Memory B cell (primary cell): ENCODE data around the gene SEMA3G.

Source experiments
- ATAC-seq: fragments of 150-1000 bp; cut with Tn5 transposase; 2 replicates; pipeline ENCODE4 v1.10.0; 2021; ENCODE audit warnings: low read depth, mild to moderate bottlenecking, moderate library complexity
- DNase-seq, 2 donors: peaks; one replicate each; pipeline ENCODE4 v3.0.0; 2022; ENCODE audit warnings: low spot score in 2 of 2
- H3K27ac Mint-ChIP-seq: one replicate; pipeline ENCODE4 v1.8.0; 2022; ENCODE audit warnings: mild to moderate bottlenecking, moderate library complexity, mixed read lengths
- H3K27me3 Mint-ChIP-seq: one replicate; pipeline ENCODE4 v1.8.0; 2022; ENCODE audit warnings: mixed read lengths
- H3K36me3 Mint-ChIP-seq: one replicate; pipeline ENCODE4 v1.8.0; 2022; ENCODE audit warnings: mild to moderate bottlenecking, mixed read lengths
- H3K4me1 Mint-ChIP-seq: one replicate; pipeline ENCODE4 v1.8.0; 2022; ENCODE audit warnings: mixed read lengths
- H3K4me3 Mint-ChIP-seq: one replicate; pipeline ENCODE4 v1.8.0; 2022; ENCODE audit warnings: mild to moderate bottlenecking, moderate library complexity, mixed read lengths
- H3K9me3 Mint-ChIP-seq: one replicate; pipeline ENCODE4 v1.8.0; 2022; ENCODE audit warnings: mixed read lengths

Gene SEMA3G

DNA sequence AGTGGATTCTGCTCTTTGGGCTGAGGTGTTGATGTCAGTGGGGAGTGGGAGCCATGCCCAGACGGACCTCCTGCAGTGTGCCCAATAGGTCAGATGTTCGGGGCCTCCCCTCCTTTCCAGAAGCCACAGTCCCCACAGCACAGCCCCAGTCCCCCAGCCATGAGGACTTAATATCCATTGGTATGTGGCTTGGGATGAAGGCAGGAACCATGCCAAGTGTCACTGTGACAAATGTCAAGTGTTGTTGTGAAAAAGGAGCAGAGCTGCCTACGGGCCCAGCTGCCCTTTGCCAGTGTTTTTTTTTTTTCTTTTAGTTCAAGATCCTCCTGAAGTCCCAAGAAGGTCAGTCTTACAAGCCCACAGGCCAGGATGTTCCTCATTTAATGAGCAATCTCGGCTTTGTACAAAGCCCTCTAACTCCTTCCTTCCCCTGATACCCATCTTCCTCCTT lies 12.2 kb downstream of the SEMA3G start:
- Mint-ChIP-seq H3K27me3 (peaks cover 3% of the 10 kb centered on the region), H3K36me3 (no peaks in the 10 kb centered on the region), H3K4me1 (peaks cover 6% of the 10 kb centered on the region), H3K27ac (peak overlapping the region; percentile 51), H3K4me3 (no peak overlapping the region), H3K9me3 (no peaks in the 10 kb centered on the region)
- ATAC-seq (no peak), DNase-seq (no peak)

DNA sequence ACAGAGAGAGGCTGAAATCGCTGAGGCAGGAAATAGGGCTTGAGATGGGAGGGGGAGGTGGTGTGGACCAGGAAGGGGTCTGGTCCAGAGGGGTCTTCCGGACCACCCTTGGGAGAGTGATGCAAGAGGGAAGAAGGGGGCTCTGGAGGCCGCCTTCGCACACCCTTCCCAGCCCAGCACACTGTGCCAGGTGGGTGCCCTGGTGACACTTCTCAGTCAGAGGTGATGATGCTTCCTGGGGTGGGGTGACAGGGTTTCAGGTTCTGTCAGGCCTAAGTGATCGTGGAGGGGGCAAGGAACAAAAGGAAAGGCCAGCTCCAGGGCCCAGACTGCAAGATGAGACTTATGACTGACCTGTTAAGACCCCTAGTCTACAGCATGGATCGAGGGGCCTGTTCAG lies 12.7 kb downstream of the SEMA3G start:
- no peaks in the 10 kb centered on the region for H3K36me3 Mint-ChIP-seq
- no peak for DNase-seq

GRCh38 chr3:52431459-52432223 lies 13.3 kb downstream of the SEMA3G start:
- H3K27me3 Mint-ChIP-seq, result peaks cover 3% of the 10 kb centered on the region
- DNase-seq (no peak), ATAC-seq (no peak)
- H3K9me3 Mint-ChIP-seq, result no peaks in the 10 kb centered on the region
- H3K4me3 Mint-ChIP-seq, result no peak overlapping the region
- H3K27ac Mint-ChIP-seq, result no peak overlapping the region
- no peaks in the 10 kb centered on the region for H3K36me3 Mint-ChIP-seq
- peaks cover 6% of the 10 kb centered on the region for H3K4me1 Mint-ChIP-seq

More for the DNA sequence above, 12.7 kb downstream of the SEMA3G start:
- Mint-ChIP-seq H3K9me3 (no peaks in the 10 kb centered on the region), H3K27ac (no peak overlapping the region), H3K4me1 (peaks cover 6% of the 10 kb centered on the region), H3K4me3 (no peak overlapping the region), H3K27me3 (peaks cover 3% of the 10 kb centered on the region)
- no peak for ATAC-seq

GRCh38 chr3:52430416-52430810 lies 14.5 kb downstream of the SEMA3G start:
- peaks cover 6% of the 10 kb centered on the region for H3K4me1 Mint-ChIP-seq
- H3K27ac Mint-ChIP-seq, result no peak overlapping the region
- H3K36me3 Mint-ChIP-seq, result no peaks in the 10 kb centered on the region
- DNase-seq, result no peak
- H3K4me3 Mint-ChIP-seq, result no peak overlapping the region
- no peak for ATAC-seq
- no peaks in the 10 kb centered on the region for H3K9me3 Mint-ChIP-seq
- H3K27me3 Mint-ChIP-seq, result peaks cover 3% of the 10 kb centered on the region

DNA sequence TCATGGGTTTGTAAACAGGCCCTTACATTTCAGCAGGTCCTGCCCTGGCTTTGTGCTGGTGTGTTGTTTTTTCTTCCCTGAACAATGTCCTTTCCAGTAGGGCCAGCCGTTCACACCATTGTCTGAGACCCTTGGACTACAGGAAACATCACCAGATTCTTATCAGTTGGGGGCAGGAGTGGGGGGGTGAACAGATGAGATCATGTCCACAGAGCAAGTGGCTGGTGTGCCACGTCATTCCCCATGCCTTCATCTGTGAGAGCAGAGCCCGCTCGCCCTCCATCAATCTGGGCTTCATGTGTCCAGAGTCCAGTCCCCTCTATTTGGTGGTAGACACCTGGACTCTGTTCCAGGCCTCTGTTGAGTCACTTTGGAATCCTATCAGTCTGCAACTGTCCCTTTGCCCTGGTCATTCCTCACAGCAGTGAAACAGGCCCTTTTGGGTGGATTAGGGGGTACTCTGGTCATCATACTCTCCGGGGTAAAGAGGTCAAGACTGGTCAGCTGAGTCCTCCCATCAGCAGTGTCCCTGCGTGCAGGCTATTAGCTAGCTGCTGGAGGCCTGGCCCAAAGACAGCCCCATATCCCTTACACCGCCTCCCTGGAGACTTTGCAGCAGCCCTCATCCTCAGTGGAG lies 15.0 kb downstream of the SEMA3G start:
- Mint-ChIP-seq H3K4me1 (peaks cover 6% of the 10 kb centered on the region), H3K9me3 (no peaks in the 10 kb centered on the region), H3K36me3 (no peaks in the 10 kb centered on the region), H3K27ac (no peak overlapping the region), H3K27me3 (peaks cover 3% of the 10 kb centered on the region), H3K4me3 (no peak overlapping the region)
- ATAC-seq (no peak), DNase-seq (no peak)

- DNase-seq, result no peak
- Mint-ChIP-seq H3K4me3 (no peak overlapping the region), H3K27ac (no peak overlapping the region), H3K27me3 (peaks cover 3% of the 10 kb centered on the region), H3K36me3 (no peaks in the 10 kb centered on the region), H3K9me3 (no peaks in the 10 kb centered on the region), H3K4me1 (peaks cover 6% of the 10 kb centered on the region)
- ATAC-seq, result no peak
These were observed 15.9 kb downstream of the SEMA3G start for GRCh38 chr3:52429031-52429430.

GRCh38 chr3:52428151-52429005 lies 16.5 kb downstream of the SEMA3G start:
- H3K27ac Mint-ChIP-seq, result no peak overlapping the region
- H3K4me3 Mint-ChIP-seq, result no peak overlapping the region

DNA sequence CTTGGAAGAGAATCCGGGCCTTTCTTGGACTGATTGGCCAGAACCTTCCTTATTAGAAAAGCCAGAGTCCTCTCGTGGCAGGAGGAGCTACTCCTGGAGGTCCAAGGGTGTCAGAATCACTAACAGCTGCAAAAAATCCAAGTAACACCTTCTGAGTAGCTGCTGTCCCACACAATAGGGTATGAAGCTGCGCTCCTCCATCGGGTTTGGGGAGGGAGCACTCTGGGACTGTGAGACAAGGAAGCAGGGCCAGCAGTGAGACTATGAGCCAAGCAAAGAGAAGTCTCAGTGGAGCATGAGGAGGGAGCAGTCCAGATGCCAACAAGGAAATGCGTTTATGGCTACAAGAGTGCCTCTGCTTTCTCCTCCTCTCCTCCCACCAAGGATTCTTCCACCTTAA lies 21.7 kb downstream of the SEMA3G start:
- H3K36me3 Mint-ChIP-seq, result peaks cover 2% of the 10 kb centered on the region
- no peaks in the 10 kb centered on the region for H3K27me3 Mint-ChIP-seq
- no peaks in the 10 kb centered on the region for H3K4me1 Mint-ChIP-seq
- no peak overlapping the region for H3K4me3 Mint-ChIP-seq
- ATAC-seq (no peak), DNase-seq (no peak)
- no peak overlapping the region for H3K27ac Mint-ChIP-seq
- no peaks in the 10 kb centered on the region for H3K9me3 Mint-ChIP-seq

More at GRCh38 chr3:52428151-52429005, 16.5 kb downstream of the SEMA3G start:
- Mint-ChIP-seq H3K4me1 (peaks cover 4% of the 10 kb centered on the region), H3K9me3 (no peaks in the 10 kb centered on the region), H3K27me3 (peaks cover 3% of the 10 kb centered on the region), H3K36me3 (no peaks in the 10 kb centered on the region)
- DNase-seq (peak in 1 of 2 donors; percentile 29), ATAC-seq (peak; percentile 74)

DNA sequence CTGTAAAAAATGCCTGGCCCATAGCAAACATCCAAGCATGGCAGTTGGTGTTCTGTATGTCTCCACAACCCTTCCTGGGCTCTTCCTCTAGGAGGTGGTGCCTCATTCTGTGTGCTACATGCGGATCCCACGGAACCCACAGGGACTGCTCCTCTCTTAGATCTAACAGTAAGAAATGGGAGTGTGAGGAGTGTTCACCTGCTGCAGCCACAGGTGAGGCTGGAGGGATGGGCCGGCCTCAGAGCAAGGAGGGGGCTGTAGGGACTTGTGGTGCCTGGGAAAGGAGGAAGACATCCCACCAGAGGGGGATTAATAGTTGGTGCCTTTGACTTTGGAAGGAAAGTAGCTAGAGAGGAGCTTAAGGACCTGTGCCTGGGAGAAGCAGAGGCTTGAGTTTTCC lies 22.2 kb downstream of the SEMA3G start:
- no peaks in the 10 kb centered on the region for H3K4me1 Mint-ChIP-seq
- H3K27me3 Mint-ChIP-seq, result no peaks in the 10 kb centered on the region
- DNase-seq, result no peak
- no peak for ATAC-seq
- H3K36me3 Mint-ChIP-seq, result peaks cover 2% of the 10 kb centered on the region
- H3K9me3 Mint-ChIP-seq, result no peaks in the 10 kb centered on the region
- no peak overlapping the region for H3K27ac Mint-ChIP-seq
- H3K4me3 Mint-ChIP-seq, result no peak overlapping the region

- H3K27ac Mint-ChIP-seq, result no peak overlapping the region
- no peaks in the 10 kb centered on the region for H3K4me1 Mint-ChIP-seq
- H3K4me3 Mint-ChIP-seq, result no peak overlapping the region
- H3K9me3 Mint-ChIP-seq, result no peaks in the 10 kb centered on the region
- no peak for DNase-seq
- ATAC-seq, result no peak
- H3K36me3 Mint-ChIP-seq, result peaks cover 2% of the 10 kb centered on the region
- no peaks in the 10 kb centered on the region for H3K27me3 Mint-ChIP-seq
These were observed 24.5 kb downstream of the SEMA3G start for GRCh38 chr3:52420388-52420787.

GRCh38 chr3:52415800-52416199 lies 29.1 kb downstream of the SEMA3G start:
- Mint-ChIP-seq H3K4me1 (peaks cover 19% of the 10 kb centered on the region), H3K27ac (no peak overlapping the region), H3K9me3 (no peaks in the 10 kb centered on the region), H3K27me3 (no peaks in the 10 kb centered on the region), H3K36me3 (peaks cover 5% of the 10 kb centered on the region), H3K4me3 (no peak overlapping the region)
- no peak for ATAC-seq
- DNase-seq, result no peak

GRCh38 chr3:52408466-52408865 lies 36.4 kb downstream of the SEMA3G start:
- no peaks in the 10 kb centered on the region for H3K27me3 Mint-ChIP-seq
- H3K4me3 Mint-ChIP-seq, result peak overlapping the region; percentile 96
- ATAC-seq, result no peak
- H3K36me3 Mint-ChIP-seq, result peaks cover 12% of the 10 kb centered on the region
- H3K27ac Mint-ChIP-seq, result peak overlapping the region; percentile 21
- peaks cover 31% of the 10 kb centered on the region for H3K4me1 Mint-ChIP-seq
- H3K9me3 Mint-ChIP-seq, result no peaks in the 10 kb centered on the region
- DNase-seq, result no peak

- H3K27ac Mint-ChIP-seq, result no peak overlapping the region
- peaks cover 30% of the 10 kb centered on the region for H3K4me1 Mint-ChIP-seq
- H3K27me3 Mint-ChIP-seq, result no peaks in the 10 kb centered on the region
- ATAC-seq (no peak), DNase-seq (no peak)
- H3K9me3 Mint-ChIP-seq, result no peaks in the 10 kb centered on the region
- H3K4me3 Mint-ChIP-seq, result peak overlapping the region; percentile 50
- peaks cover 17% of the 10 kb centered on the region for H3K36me3 Mint-ChIP-seq
These were observed 37.1 kb downstream of the SEMA3G start for GRCh38 chr3:52407779-52408178.
